K562 (cell line): Measurements from ENCODE around the gene PRM3. TPM values are rescaled to one million over a fixed set of nuclear protein-coding genes. Genes with fewer than 3 reads are reported as not detected.

Experiments used
- ATAC-seq: fragments of 200-7000 bp; cut with Tn5 transposase; 3 replicates; pipeline ENCODE4 v1.9.1; 2020; ENCODE audit warnings: moderate library complexity
- BruUV-seq: library from RNA; stranded (reverse); fragments of 400-500 nt; replicated peaks from 2 replicates; lab custom pipeline; 2021; lab: Mats Ljungman, UMichigan
- CTCF ChIA-PET: fragments of 300-600 bp; formaldehyde crosslinking; extraction: SDS; loops from one replicate; lab custom pipeline; 2021; ENCODE audit warnings: low intra/inter-chr PET ratio; lab: Yijun Ruan, JAX
- POLR2A ChIA-PET: fragments of 300-600, 350-650 bp; sonication (Branson Sonifier 250); formaldehyde crosslinking; extraction: SDS; loops from one replicate; lab custom pipeline; 2021; ENCODE audit warnings: antibody characterized with exemption, inconsistent platforms; lab: Yijun Ruan, JAX
- DNase-seq, 4 experiments: peaks; one replicate each; pipeline versions ENCODE4 v3.0.0 to v3.0.0-alpha.2; 2011 to 2018; ENCODE audit warnings: low spot score in 3 of 4, mixed read lengths in 3 of 4; ENCODE audit errors: extremely low read depth in 1 of 4
- FAIRE-seq: peaks from 2 replicates; lab custom pipeline; 2011; peaks lifted over from hg19 to GRCh38; lab: Jason Lieb, UNC
- H2AFZ ChIP-seq: 2 replicates; pipeline ENCODE4 v1.6.0; 2011; ENCODE audit warnings: low read depth, low read length, control low read depth, inconsistent platforms
- H3K27ac ChIP-seq: fragments of 200-600 bp; 3 replicates; pipeline ENCODE4 v1.8.0; 2011; ENCODE audit warnings: low read depth, mild to moderate bottlenecking, control low read depth, inconsistent platforms, low read length, moderate library complexity, mixed read lengths; ENCODE audit errors: extremely low read depth
- H3K27me3 ChIP-seq, 2 experiments: fragments of 300-600 bp in 1 of 2; 2 replicates in 1 of 2; 3 replicates in 1 of 2; pipeline versions ENCODE4 v1.6.0 to v1.8.0; 2011; ENCODE audit warnings: inconsistent platforms in 2 of 2, low read length in 2 of 2, mild to moderate bottlenecking in 1 of 2, mixed read lengths in 1 of 2, moderate library complexity in 1 of 2; ENCODE audit not compliant: control insufficient read depth in 2 of 2, insufficient read depth in 2 of 2
- H3K36me3 ChIP-seq: fragments of 300-600 bp; 3 replicates; pipeline ENCODE4 v1.8.0; 2011; ENCODE audit warnings: mild to moderate bottlenecking, low read length, inconsistent platforms; ENCODE audit not compliant: control insufficient read depth, insufficient read depth
- H3K4me1 ChIP-seq, 2 experiments: fragments of 200-600 bp in 1 of 2; replicated peaks in 1 of 2; 2 replicates in 1 of 2; 3 replicates in 1 of 2; pipeline versions ENCODE4 v1.5.1 to v1.8.0; 2011; ENCODE audit warnings: inconsistent platforms in 2 of 2, low read length in 2 of 2, mild to moderate bottlenecking in 1 of 2, mixed read lengths in 1 of 2, moderate library complexity in 1 of 2; ENCODE audit not compliant: control insufficient read depth in 2 of 2, insufficient read depth in 2 of 2
- H3K4me2 ChIP-seq: 2 replicates; pipeline ENCODE4 v1.6.1; 2011; ENCODE audit warnings: low read length, control low read depth, inconsistent platforms, mixed read lengths; ENCODE audit not compliant: insufficient read depth
- H3K4me3 ChIP-seq: fragments of 200-600 bp; sonication (generic), shearing (Covaris generic); 2 replicates; pipeline ENCODE4 v1.5.1; 2016; ENCODE audit warnings: control low read depth, inconsistent platforms
- H3K79me2 ChIP-seq: fragments of 200-600 bp; 3 replicates; pipeline ENCODE4 v1.8.0; 2011; ENCODE audit warnings: low read length, inconsistent platforms; ENCODE audit not compliant: control insufficient read depth, insufficient read depth
- H3K9ac ChIP-seq, 2 experiments: 2 replicates each; pipeline versions ENCODE4 v1.6.0 to v1.6.1; 2011; ENCODE audit warnings: low read depth in 2 of 2, low read length in 2 of 2, control low read depth in 1 of 2, inconsistent platforms in 1 of 2, mild to moderate bottlenecking in 1 of 2, mixed read lengths in 1 of 2; ENCODE audit not compliant: insufficient read depth in 1 of 2
- H3K9me1 ChIP-seq: one replicate; pipeline ENCODE4 v1.6.0; 2011; ENCODE audit warnings: inconsistent platforms, mild to moderate bottlenecking, low read length, moderate library complexity; ENCODE audit not compliant: control insufficient read depth, insufficient read depth
- H3K9me3 ChIP-seq: replicated peaks from 2 replicates; pipeline ENCODE4 v1.5.1; 2011; ENCODE audit warnings: low read depth, low read length, inconsistent platforms; ENCODE audit not compliant: control insufficient read depth, insufficient read depth
- H4K20me1 ChIP-seq: replicated peaks from 2 replicates; pipeline ENCODE4 v1.6.1; 2011; ENCODE audit warnings: low read length, inconsistent platforms, mixed read lengths; ENCODE audit not compliant: control insufficient read depth, insufficient read depth
- BCLAF1 ChIP-seq, 2 experiments: fragments of 450-650 bp in 1 of 2; IDR thresholded peaks; 2 replicates each; pipeline ENCODE4 v1.6.1; 2011 to 2017; ENCODE audit warnings: low read depth in 2 of 2, antibody characterized with exemption in 1 of 2, borderline replicate concordance in 1 of 2, low read length in 1 of 2, mild to moderate bottlenecking in 1 of 2, mixed read lengths in 1 of 2; ENCODE audit not compliant: control insufficient read depth in 1 of 2
- GATAD2A ChIP-seq: fragments of 450-650 bp; IDR thresholded peaks from 2 replicates; pipeline ENCODE4 v1.6.1; 2017
- HDAC6 ChIP-seq: IDR thresholded peaks from 2 replicates; pipeline ENCODE4 v1.6.1; 2012; ENCODE audit warnings: low read depth, mild to moderate bottlenecking, control low read depth, inconsistent platforms, low read length, moderate library complexity
- HSF4 ChIP-seq: fragments of 250-450 bp; sonication (Bioruptor Pico); IDR thresholded peaks from 2 replicates; pipeline ENCODE4 v2.1.2; 2022; ENCODE audit warnings: mild to moderate bottlenecking, moderate library complexity, borderline replicate concordance
- MLX ChIP-seq, 2 experiments: fragments of 450-650 bp in 1 of 2; sonication (generic) in 1 of 2; formaldehyde crosslinking; conservative IDR thresholded peaks; 2 replicates each; pipeline versions ENCODE4 v1.4.0 to v1.8.1; 2020 to 2022; ENCODE audit warnings: mild to moderate bottlenecking in 1 of 2, missing genetic modification reagents in 1 of 2
- MTA1 ChIP-seq: fragments of 450-650 bp; IDR thresholded peaks from 2 replicates; pipeline ENCODE4 v1.6.1; 2017; ENCODE audit warnings: borderline replicate concordance
- PATZ1 ChIP-seq: fragments of 250-450 bp; sonication (Bioruptor Pico); IDR thresholded peaks from 2 replicates; pipeline ENCODE4 v1.5.0; 2020; ENCODE audit warnings: mild to moderate bottlenecking, borderline replicate concordance
- RNF219 ChIP-seq: fragments of 250-450 bp; sonication (Bioruptor Pico); IDR thresholded peaks from 2 replicates; pipeline ENCODE4 v1.5.0; 2022; ENCODE audit warnings: mild to moderate bottlenecking
- SNIP1 ChIP-seq: fragments of 450-650 bp; IDR thresholded peaks from 2 replicates; pipeline ENCODE4 v1.7.1; 2017; ENCODE audit warnings: low read depth, mild to moderate bottlenecking
- ZNF431 ChIP-seq: sonication (generic); formaldehyde crosslinking; IDR thresholded peaks from 2 replicates; pipeline ENCODE4 v1.8.0; 2022; ENCODE audit warnings: mild to moderate bottlenecking, missing genetic modification reagents
- ZNF551 ChIP-seq: fragments of 250-450 bp; sonication (Bioruptor Pico); IDR thresholded peaks from 2 replicates; pipeline ENCODE4 v1.5.0; 2021; ENCODE audit warnings: mild to moderate bottlenecking, moderate library complexity
- WGBS: fragments of 100-300 bp; shearing (Covaris generic); methylation state at CpG from one replicate; pipeline ENCODE4 v1.1.6; 2016; ENCODE audit warnings: low coverage, mixed read lengths; ENCODE audit not compliant: insufficient coverage; ENCODE audit errors: missing lambda C conversion rate; 5-methylcytosine and 5-hydroxymethylcytosine counted together
- in situ Hi-C: fragments of 300-500 bp; cut with MboI; formaldehyde crosslinking; loops from 4 replicates; pipeline ENCODE4 v1.15.0; 2018; ENCODE audit warnings: inconsistent platforms, mixed read lengths
- intact Hi-C: fragments of 100-400 bp; cut with micrococcal nuclease; formaldehyde crosslinking; loops from 2 replicates; pipeline ENCODE4 v1.14.2; 2022
- polyA plus RNA-seq, 8 experiments: library from polyadenylated mRNA; depleted of rRNA in 4 of 8; stranded (reverse) in 5 of 8; unstranded in 3 of 8; fragments of >200 nt; fragmentation: Nextera tagmentation in 2 of 8; fragmentation: Illumina TruSeq in 1 of 8; extraction: Ambion mirVana in 2 of 8; extraction: Trizol in 1 of 8; gene quantifications; 2 replicates each; pipeline versions ENCODE4 v1.2.1 to v1.2.3, GENCODE V29; 2011 to 2014; ENCODE audit warnings: inconsistent platforms in 1 of 8, missing spikeins in 1 of 8
- total RNA-seq, 7 experiments: library from RNA; depleted of rRNA in 6 of 7; stranded (reverse); fragments of >200 nt in 6 of 7; fragmentation: Illumina TruSeq in 2 of 7; extraction: Trizol in 2 of 7; gene quantifications; 2 replicates each; pipeline versions ENCODE4 v1.2.1 to v1.2.3, GENCODE V29; 2011 to 2021; ENCODE audit warnings: low replicate concordance in 1 of 7

PRM3 gene
- total and polyA plus RNA-seq, 9 of the 15 experiments (the other 6 are each of a cell fraction or from before 2014, with no cell fraction given): not detected

- ATAC-seq (peak; percentile 37), FAIRE-seq (no peak), DNase-seq (peak; percentile 60 to 75 (median 67))
- in situ Hi-C loops: no loop called here
- H3K79me2 ChIP-seq: peaks cover 33% of the 10 kb centered on the region
- 0 out of 5 replicates have a peak, but pooled peaks cover 0 to 4% of the 10 kb centered on the region in 2 experiments for H3K27me3 ChIP-seq
- peak overlapping the region; percentile 74 to 94 for H3K9ac ChIP-seq
- peaks cover 40 to 47% of the 10 kb centered on the region in 2 experiments; a peak in 4 of 5 replicates for H3K4me1 ChIP-seq
- peaks cover 25% of the 10 kb centered on the region; the same call in 1 of the 3 replicates for H3K36me3 ChIP-seq
- ChIA-PET CTCF (interaction anchor here (0.7 to 5.2 kb wide), 6 partner anchors 43 to 301 kb away, joined by 3 to 58 read pairs (median 5); no protein-coding TSS in a partner anchor), POLR2A (interaction anchor here (0.5 to 3.2 kb wide), 52 partner anchors 9 to 1024 kb away, joined by 3 to 36 read pairs (median 4); partner anchors contain the start of genes PRM3, RMI2 and TNP2)
- peak overlapping the region; percentile 77 for H3K4me2 ChIP-seq
- H3K4me3 ChIP-seq: peak overlapping the region; percentile 82
- H4K20me1 ChIP-seq: peaks cover 10% of the 10 kb centered on the region; the same call in 1 of the 2 replicates
- peak overlapping the region; percentile 86 for H3K27ac ChIP-seq
- no peaks in the 10 kb centered on the region for H3K9me1 ChIP-seq
- WGBS: under 1% methylated on average over 48 of the region's 105 CpGs
- no TSS peak for BruUV-seq
- no peaks in the 10 kb centered on the region for H3K9me3 ChIP-seq
- peak overlapping the region; percentile 72 for H2AFZ ChIP-seq
- intact Hi-C loops: loop anchor here (2.0 to 10.0 kb wide), 3 partner anchors 50 to 150 kb away; no protein-coding TSS in a partner anchor
- no peak for TF ChIP-seq ZNF551 (CRISPR knock-in tag)
- no peak for TF ChIP-seq PATZ1 (CRISPR knock-in tag)
- TF ChIP-seq MLX (CRISPR knock-in tag; conservative IDR thresholded peaks at IDR 0.05): peak in 1 of 2 experiments; percentile 99; a peak in 3 of 4 replicates
- 0 out of 2 replicates have a peak, but pooled peaks have one; percentile 26 for TF ChIP-seq GATAD2A
- TF ChIP-seq BCLAF1 (IDR thresholded peaks at IDR 0.05; ENCODE audit: borderline replicate concordance in 1 of 2, control insufficient read depth in 1 of 2, low read depth in 2 of 2, low read length in 1 of 2): no peak
- TF ChIP-seq HSF4 (CRISPR knock-in tag): no peak
- TF ChIP-seq ZNF431 (CRISPR knock-in tag): peak; percentile 99
- TF ChIP-seq MTA1: no peak
- TF ChIP-seq HDAC6: no peak
- no peak for TF ChIP-seq RNF219 (CRISPR knock-in tag)
- no peak for TF ChIP-seq SNIP1
These were observed 18.3 kb downstream of the PRM3 start for GRCh38 chr16:11254913-11255736.
